Karpas-422 (cell line): ENCODE data around the gene NAMPT. TPM values are rescaled to one million over a fixed set of nuclear protein-coding genes. Genes with fewer than 3 reads are reported as not detected.
A peak's percentile ranks its signal among the peaks of the same experiment; 100 is the strongest.

Source experiments
- DNase-seq: peaks from one replicate; pipeline ENCODE4 v3.0.0-alpha.2; 2015
- H2AFZ ChIP-seq: fragments of 200-600 bp; sonication (generic); 2 replicates; pipeline ENCODE4 v1.6.1; 2014; ENCODE audit warnings: antibody characterized with exemption, low read length, mixed read lengths
- H3K27ac ChIP-seq: fragments of 200-600 bp; sonication (generic); 2 replicates; pipeline ENCODE4 v1.5.1; 2014; ENCODE audit warnings: mild to moderate bottlenecking, low read length, moderate library complexity
- H3K27me3 ChIP-seq: fragments of 200-600 bp; sonication (generic); 2 replicates; pipeline ENCODE4 v1.6.1; 2014; ENCODE audit warnings: low read length, mixed read lengths
- H3K36me3 ChIP-seq: fragments of 200-600 bp; sonication (generic); 2 replicates; pipeline ENCODE4 v1.6.1; 2014; ENCODE audit warnings: low read length, mixed read lengths; ENCODE audit not compliant: insufficient read depth
- H3K4me1 ChIP-seq: fragments of 200-600 bp; sonication (generic); 2 replicates; pipeline ENCODE4 v1.6.1; 2014; ENCODE audit warnings: mild to moderate bottlenecking, low read length, mixed read lengths
- H3K4me2 ChIP-seq: fragments of 200-600 bp; sonication (generic); 2 replicates; pipeline ENCODE4 v1.6.1; 2014; ENCODE audit warnings: low read length, low read depth, mild to moderate bottlenecking; ENCODE audit not compliant: poor library complexity, severe bottlenecking
- H3K4me3 ChIP-seq: fragments of 200-600 bp; sonication (generic); 2 replicates; pipeline ENCODE4 v1.5.1; 2014; ENCODE audit warnings: mild to moderate bottlenecking, antibody characterized with exemption, low read length, mixed read lengths
- H3K79me2 ChIP-seq: fragments of 200-600 bp; sonication (generic); 2 replicates; pipeline ENCODE4 v1.6.1; 2014; ENCODE audit warnings: mild to moderate bottlenecking, low read length, mixed read lengths
- H3K9ac ChIP-seq: fragments of 200-600 bp; sonication (generic); 2 replicates; pipeline ENCODE4 v1.6.0; 2014; ENCODE audit warnings: low read length
- H3K9me2 ChIP-seq: fragments of 200-600 bp; sonication (generic), shearing (Covaris generic); replicated peaks from 2 replicates; pipeline ENCODE4 v1.6.0; 2014; ENCODE audit warnings: mild to moderate bottlenecking, low read length, moderate library complexity; ENCODE audit not compliant: insufficient read depth
- H3K9me3 ChIP-seq: fragments of 300-700, 200-600 bp; sonication (generic); 2 replicates; pipeline ENCODE4 v1.6.1; 2014; ENCODE audit warnings: low read length, mixed read lengths
- H4K20me1 ChIP-seq: fragments of 200-600 bp; sonication (generic); 2 replicates; pipeline ENCODE4 v1.6.1; 2014; ENCODE audit warnings: mild to moderate bottlenecking, antibody characterized with exemption, low read length, low read depth; ENCODE audit not compliant: insufficient read depth
- total RNA-seq: library from RNA; depleted of rRNA; stranded (reverse); fragments of >200 nt; shearing (Covaris generic); gene quantifications from 2 replicates; pipeline ENCODE4 v1.2.3, GENCODE V29; 2014; ENCODE audit warnings: low replicate concordance

NAMPT gene
- total RNA-seq, 1 experiment from 2014 or later = 87.4 TPM

GRCh38 chr7:106283831-106284713 is 711 bp downstream of the NAMPT start:
- Histone ChIP-seq H3K9ac (peak overlapping the region; percentile 79), H3K79me2 (peaks cover 52% of the 10 kb centered on the region), H3K9me3 (no peaks in the 10 kb centered on the region), H3K27ac (peak overlapping the region; percentile 52), H3K36me3 (no peaks in the 10 kb centered on the region), H3K9me2 (no peaks in the 10 kb centered on the region), H3K4me1 (peaks cover 54% of the 10 kb centered on the region), H2AFZ (no peak overlapping the region), H3K27me3 (no peaks in the 10 kb centered on the region), H3K4me2 (peak overlapping the region; percentile 95), H3K4me3 (peak overlapping the region; percentile 91), H4K20me1 (peaks cover 13% of the 10 kb centered on the region; the same call in 1 of the 2 replicates)
- peak; percentile 76 for DNase-seq

GRCh38 chr7:106283501-106283830 is 1.3 kb downstream of the NAMPT start:
- no peaks in the 10 kb centered on the region for H3K27me3 ChIP-seq
- no peak for DNase-seq
- H2AFZ ChIP-seq = no peak overlapping the region
- no peaks in the 10 kb centered on the region for H3K9me3 ChIP-seq
- H3K27ac ChIP-seq = peak overlapping the region; percentile 52
- H3K4me2 ChIP-seq = peak overlapping the region; percentile 95
- peaks cover 15% of the 10 kb centered on the region; the same call in 1 of the 2 replicates for H4K20me1 ChIP-seq
- peak overlapping the region; percentile 79 for H3K9ac ChIP-seq
- peaks cover 2% of the 10 kb centered on the region; the same call in 1 of the 2 replicates for H3K36me3 ChIP-seq
- peaks cover 54% of the 10 kb centered on the region for H3K4me1 ChIP-seq
- no peaks in the 10 kb centered on the region for H3K9me2 ChIP-seq
- H3K4me3 ChIP-seq = peak overlapping the region; percentile 91
- H3K79me2 ChIP-seq = peaks cover 58% of the 10 kb centered on the region

GRCh38 chr7:106282852-106283251 is 1.9 kb downstream of the NAMPT start:
- H2AFZ ChIP-seq = no peak overlapping the region
- H3K9me3 ChIP-seq = no peaks in the 10 kb centered on the region
- H3K4me2 ChIP-seq = peak overlapping the region; percentile 95
- peaks cover 64% of the 10 kb centered on the region for H3K79me2 ChIP-seq
- no peak for DNase-seq
- H3K4me3 ChIP-seq = peak overlapping the region; percentile 91
- H3K9me2 ChIP-seq = no peaks in the 10 kb centered on the region
- H3K4me1 ChIP-seq = peaks cover 54% of the 10 kb centered on the region
- peaks cover 7% of the 10 kb centered on the region; the same call in 1 of the 2 replicates for H3K36me3 ChIP-seq
- H3K27me3 ChIP-seq = no peaks in the 10 kb centered on the region
- H3K9ac ChIP-seq = peak overlapping the region; percentile 79
- H4K20me1 ChIP-seq = peaks cover 15% of the 10 kb centered on the region; the same call in 1 of the 2 replicates
- peak overlapping the region; percentile 52 for H3K27ac ChIP-seq

- Histone ChIP-seq H3K27ac (peak overlapping the region; percentile 52; the same call in 1 of the 2 replicates), H3K9ac (peak overlapping the region; percentile 79)
Measured at GRCh38 chr7:106282390-106282789, 2.4 kb downstream of the NAMPT start.

GRCh38 chr7:106281585-106282318 is 3.0 kb downstream of the NAMPT start:
- Histone ChIP-seq H3K9me2 (no peaks in the 10 kb centered on the region), H3K4me1 (peaks cover 54% of the 10 kb centered on the region), H3K9me3 (no peaks in the 10 kb centered on the region), H2AFZ (no peak overlapping the region), H3K27me3 (no peaks in the 10 kb centered on the region), H3K36me3 (peaks cover 18% of the 10 kb centered on the region), H3K9ac (no peak overlapping the region), H3K27ac (no peak overlapping the region; the same call in 1 of the 2 replicates), H3K79me2 (peaks cover 75% of the 10 kb centered on the region), H3K4me2 (peak overlapping the region; percentile 95), H3K4me3 (peak overlapping the region; percentile 91; the same call in 1 of the 2 replicates), H4K20me1 (peaks cover 15% of the 10 kb centered on the region; the same call in 1 of the 2 replicates)
- DNase-seq = no peak

More at GRCh38 chr7:106282390-106282789, 2.4 kb downstream of the NAMPT start:
- DNase-seq = no peak
- peaks cover 54% of the 10 kb centered on the region for H3K4me1 ChIP-seq
- peaks cover 11% of the 10 kb centered on the region for H3K36me3 ChIP-seq
- H3K4me2 ChIP-seq = peak overlapping the region; percentile 95
- peaks cover 15% of the 10 kb centered on the region; the same call in 1 of the 2 replicates for H4K20me1 ChIP-seq
- H2AFZ ChIP-seq = no peak overlapping the region
- H3K79me2 ChIP-seq = peaks cover 69% of the 10 kb centered on the region
- no peaks in the 10 kb centered on the region for H3K27me3 ChIP-seq
- H3K9me3 ChIP-seq = no peaks in the 10 kb centered on the region
- peak overlapping the region; percentile 91; the same call in 1 of the 2 replicates for H3K4me3 ChIP-seq
- H3K9me2 ChIP-seq = no peaks in the 10 kb centered on the region

- Histone ChIP-seq H3K9ac (no peak overlapping the region), H3K79me2 (peaks cover 81% of the 10 kb centered on the region), H2AFZ (no peak overlapping the region), H3K4me1 (peaks cover 51% of the 10 kb centered on the region), H3K4me2 (peak overlapping the region; percentile 95), H3K27me3 (no peaks in the 10 kb centered on the region), H3K36me3 (peaks cover 24% of the 10 kb centered on the region), H3K9me3 (no peaks in the 10 kb centered on the region), H3K9me2 (no peaks in the 10 kb centered on the region), H3K4me3 (no peak overlapping the region), H4K20me1 (peaks cover 15% of the 10 kb centered on the region; the same call in 1 of the 2 replicates), H3K27ac (no peak overlapping the region)
- DNase-seq = no peak
Measured at GRCh38 chr7:106281127-106281526, 3.7 kb downstream of the NAMPT start.

GRCh38 chr7:106279425-106280197 is 5.2 kb downstream of the NAMPT start:
- no peak overlapping the region for H3K27ac ChIP-seq
- peaks cover 92% of the 10 kb centered on the region for H3K79me2 ChIP-seq
- DNase-seq = no peak
- H3K4me1 ChIP-seq = peaks cover 47% of the 10 kb centered on the region
- no peaks in the 10 kb centered on the region for H3K9me3 ChIP-seq
- peaks cover 15% of the 10 kb centered on the region; the same call in 1 of the 2 replicates for H4K20me1 ChIP-seq
- no peak overlapping the region for H2AFZ ChIP-seq
- no peak overlapping the region for H3K4me3 ChIP-seq
- no peaks in the 10 kb centered on the region for H3K9me2 ChIP-seq
- no peak overlapping the region for H3K4me2 ChIP-seq
- H3K9ac ChIP-seq = no peak overlapping the region
- peaks cover 39% of the 10 kb centered on the region for H3K36me3 ChIP-seq
- H3K27me3 ChIP-seq = no peaks in the 10 kb centered on the region
